Epidermal melanocyte (primary cell): ENCODE results near the gene ZBTB5.
"Not testable (repeated sequence)": the region's sequence is repeated elsewhere in the genome, so short reads cannot be mapped to it uniquely, and the experiment has no call there.

Experiments
- DNase-seq: peaks from one replicate; pipeline ENCODE4 v3.0.0; 2011; ENCODE audit warnings: low spot score; ENCODE audit not compliant: insufficient read length

ZBTB5 gene

GRCh38 chr9:37486616-37487548 is 21.6 kb upstream of the ZBTB5 start:
- DNase-seq: peak; percentile 21

DNA sequence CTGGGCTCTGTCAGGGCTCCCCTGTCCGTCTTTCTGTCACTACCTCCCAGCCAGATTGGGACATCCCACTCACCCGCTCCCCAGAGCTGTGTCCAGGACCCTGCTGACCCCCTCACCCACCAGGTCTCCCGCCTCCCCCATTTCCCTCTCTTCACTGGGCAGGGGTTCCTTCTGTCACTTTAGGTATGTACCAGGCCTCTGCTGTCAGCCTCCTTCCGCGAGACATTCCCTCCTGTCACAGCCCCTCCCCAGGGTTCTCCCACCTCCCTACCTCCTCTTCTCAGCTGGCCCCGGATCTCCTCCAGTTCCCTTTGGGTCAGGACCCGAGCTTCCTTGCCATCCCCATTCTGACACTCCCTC is 21.0 kb upstream of the ZBTB5 start:
- DNase-seq: no peak

GRCh38 chr9:37485389-37486255 is 20.4 kb upstream of the ZBTB5 start, which contains the start of gene POLR1E:
POLR1E (plus strand) TSS chr9:37485948; CDS start chr9:37486048, 100 bp downstream.
- peak; percentile 89 for DNase-seq

- DNase-seq: no peak
Observed at GRCh38 chr9:37480759-37481158, 15.5 kb upstream of the ZBTB5 start.

DNA sequence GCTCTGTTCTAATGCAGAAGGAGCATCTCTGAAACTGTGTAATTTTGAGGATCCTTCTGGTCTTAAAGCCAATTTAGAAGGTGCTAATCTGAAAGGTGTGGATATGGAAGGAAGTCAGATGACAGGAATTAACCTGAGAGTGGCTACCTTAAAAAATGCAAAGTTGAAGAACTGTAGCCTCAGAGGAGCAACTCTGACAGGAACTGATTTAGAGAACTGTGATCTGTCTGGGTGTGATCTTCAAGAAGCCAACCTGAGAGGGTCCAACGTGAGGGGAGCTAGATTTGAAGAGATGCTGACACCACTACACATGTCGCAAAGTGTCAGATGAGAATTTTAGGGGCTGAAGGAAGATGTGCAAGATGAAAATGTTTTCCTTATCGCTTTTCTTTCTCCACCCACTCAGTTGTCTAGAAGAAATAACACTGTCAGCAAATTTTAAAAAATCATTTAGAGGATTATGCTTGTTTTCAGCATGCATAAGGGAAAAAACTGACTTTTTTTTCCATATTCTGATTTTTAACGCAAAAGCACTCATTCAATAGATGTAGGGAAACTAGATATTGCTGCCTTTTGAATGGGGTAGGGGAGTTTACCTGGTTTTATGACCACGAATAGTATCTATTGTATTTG is 12.9 kb upstream of the ZBTB5 start:
- DNase-seq: not testable (repeated sequence)

DNA sequence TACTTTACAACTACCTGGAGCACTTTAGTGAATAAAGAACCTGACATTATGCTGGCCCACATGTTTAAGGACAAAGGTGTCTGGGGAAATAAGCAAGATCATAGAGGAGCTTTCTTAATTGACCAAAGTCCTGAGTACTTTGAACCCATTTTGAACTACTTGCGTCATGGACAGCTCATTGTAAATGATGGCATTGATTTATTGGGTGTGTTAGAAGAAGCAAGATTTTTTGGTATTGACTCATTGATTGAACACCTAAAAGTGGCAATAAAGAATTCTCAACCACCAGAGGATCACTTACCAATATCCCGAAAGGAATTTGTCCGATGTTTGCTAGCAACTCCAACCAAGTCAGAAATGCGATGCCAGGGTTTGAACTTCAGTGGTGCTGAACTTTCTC is 12.2 kb upstream of the ZBTB5 start:
- not testable (repeated sequence) for DNase-seq

DNA sequence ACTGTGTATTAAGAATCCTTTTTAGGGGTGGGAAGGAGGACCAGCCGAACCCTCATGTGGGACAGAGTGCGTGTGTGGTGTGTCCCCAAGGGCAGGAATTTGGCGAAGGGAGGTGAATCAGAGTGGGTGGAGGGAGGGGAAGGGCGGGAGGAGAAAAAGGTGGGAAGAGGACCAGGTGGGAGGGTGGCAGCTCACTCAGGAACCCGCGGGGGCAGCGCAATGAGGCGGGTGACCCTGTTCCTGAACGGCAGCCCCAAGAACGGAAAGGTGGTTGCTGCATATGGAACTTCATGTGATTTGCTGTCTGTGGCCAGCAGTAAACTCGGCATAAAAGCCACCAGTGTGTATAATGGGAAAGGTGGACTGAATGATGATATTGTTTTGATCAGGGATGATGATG is 11.7 kb upstream of the ZBTB5 start:
- DNase-seq: no peak

- no peak for DNase-seq
Observed at GRCh38 chr9:37474438-37474837, 9.2 kb upstream of the ZBTB5 start.

- DNase-seq: not testable (repeated sequence)
Observed at GRCh38 chr9:37473982-37474381, 8.7 kb upstream of the ZBTB5 start.

DNA sequence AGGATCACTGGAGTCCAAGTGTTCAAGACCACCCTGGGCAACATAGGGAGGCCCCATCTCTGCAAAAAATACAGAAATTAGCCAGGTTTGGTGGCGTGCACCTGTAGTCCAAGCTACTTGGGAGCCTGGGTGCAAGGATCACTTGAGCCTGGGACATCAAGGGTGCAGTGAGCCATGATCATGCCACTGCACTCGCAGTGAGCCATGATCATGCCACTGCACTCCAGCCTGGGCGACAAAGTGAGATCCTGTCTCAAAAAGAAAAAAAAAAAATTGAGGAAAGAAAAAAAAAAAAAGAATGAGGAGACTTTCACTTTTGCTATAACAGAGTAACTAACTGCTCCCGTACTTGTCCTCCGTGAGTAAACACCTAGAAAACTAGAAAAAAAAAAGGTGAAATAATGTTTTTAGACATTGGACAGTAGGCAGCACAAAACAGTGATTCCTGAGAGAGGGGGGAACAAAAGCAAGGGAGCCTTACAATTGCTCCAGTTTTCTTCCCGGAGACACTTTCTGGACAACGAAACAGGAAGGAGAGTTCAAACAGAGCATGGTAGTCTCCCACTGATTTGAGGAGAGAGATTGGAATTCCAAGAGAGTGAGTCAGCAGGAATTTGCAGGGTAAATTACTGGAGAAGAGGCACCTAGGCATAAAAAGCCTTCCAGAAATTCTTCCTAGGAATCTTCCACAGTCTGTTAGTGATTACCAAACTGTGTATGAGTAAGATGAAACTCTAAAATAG is 6.9 kb upstream of the ZBTB5 start:
- no peak for DNase-seq

- DNase-seq: no peak
Observed at GRCh38 chr9:37468620-37469019, 3.4 kb upstream of the ZBTB5 start.

DNA sequence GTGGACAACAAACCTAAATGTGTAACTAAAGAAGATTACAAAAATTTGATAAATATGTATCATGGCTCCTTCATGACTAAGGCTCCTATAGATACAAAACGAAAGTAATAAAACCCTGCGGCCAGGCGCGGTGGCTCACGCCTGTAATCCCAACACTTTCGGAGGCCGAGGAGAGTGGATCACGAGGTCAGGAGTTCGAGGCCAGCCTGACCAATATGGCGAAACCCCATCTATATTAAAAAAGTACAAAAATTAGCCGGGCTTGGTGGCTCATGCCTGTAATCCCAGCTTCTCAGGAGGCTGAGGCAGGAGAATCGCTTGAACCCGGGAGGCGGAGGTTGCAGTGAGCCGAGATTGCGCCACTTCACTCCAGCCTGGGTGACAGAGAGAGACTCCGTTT is 2.3 kb upstream of the ZBTB5 start:
- not testable (repeated sequence) for DNase-seq

DNA sequence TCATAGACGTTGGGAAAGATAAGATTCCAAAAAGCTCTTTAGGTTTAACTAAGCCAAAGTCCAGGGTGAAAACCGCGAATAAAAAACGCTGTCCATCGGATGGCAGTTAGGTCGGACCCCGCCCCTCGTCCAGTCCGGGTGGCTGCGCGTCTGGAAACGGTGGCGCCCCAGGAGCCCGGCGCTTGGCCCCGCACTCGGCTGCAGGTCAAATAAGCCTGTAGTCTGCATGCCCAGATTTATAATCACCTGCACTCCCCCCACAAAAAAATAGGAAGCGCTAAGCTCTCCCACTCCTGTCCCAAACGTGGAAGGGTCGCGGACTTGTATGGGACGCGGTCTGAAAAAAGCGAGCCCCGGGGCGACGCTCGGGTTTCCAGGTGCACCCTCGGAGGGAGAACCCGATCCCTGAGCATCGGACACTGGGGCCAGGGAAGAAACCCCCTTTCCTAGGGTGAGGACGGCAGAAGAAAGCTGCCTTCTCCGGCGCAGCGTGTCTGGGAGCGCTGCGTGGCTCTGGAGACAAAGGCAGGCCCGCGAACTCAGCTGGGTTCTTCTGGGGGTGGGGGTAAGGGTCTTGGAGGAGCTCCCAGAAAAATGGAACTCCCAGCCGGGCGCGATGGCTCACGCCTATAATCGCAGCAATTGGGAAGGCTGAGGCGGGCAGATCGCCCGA is 923 bp upstream of the ZBTB5 start:
- no peak for DNase-seq

DNA sequence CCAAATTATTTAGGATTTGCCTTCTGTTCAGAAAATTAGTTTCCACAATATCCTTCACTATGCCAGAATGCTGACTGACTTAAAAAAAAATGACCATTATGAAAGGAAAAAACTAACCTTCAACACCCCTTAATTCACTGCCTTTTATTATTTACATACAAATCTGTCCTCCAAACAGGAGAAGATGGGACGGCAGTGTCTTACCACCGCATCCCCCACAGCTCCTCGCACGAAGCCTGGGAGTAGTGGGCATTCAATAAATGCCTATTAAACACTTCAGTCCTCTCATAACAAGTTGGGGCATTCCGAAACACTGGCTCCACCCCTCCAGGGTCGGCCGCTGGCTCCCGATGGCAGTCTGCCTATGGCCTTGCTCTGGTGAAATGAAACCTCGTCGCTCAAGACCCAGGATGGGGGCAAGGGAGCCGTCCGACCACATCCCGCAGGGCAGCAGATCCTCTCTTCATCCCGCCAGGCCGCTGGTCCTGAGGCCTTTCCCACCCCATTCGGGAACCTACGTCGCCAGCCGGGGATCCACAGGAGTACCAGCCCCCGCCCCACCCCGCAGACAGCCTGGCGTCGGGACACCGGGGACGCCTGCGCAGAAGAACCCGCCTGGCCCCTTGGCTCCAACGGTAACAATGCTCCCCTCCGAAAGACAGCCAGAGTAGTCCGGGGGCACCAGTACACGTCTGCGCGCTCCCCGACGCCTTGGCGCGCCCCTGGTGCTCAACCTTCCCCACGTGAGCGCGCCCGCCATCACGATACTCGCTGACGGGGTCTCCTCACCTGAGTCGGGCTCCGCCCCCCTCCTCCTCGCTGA is 613 bp downstream of the ZBTB5 start:
- peak; percentile 37 for DNase-seq

DNA sequence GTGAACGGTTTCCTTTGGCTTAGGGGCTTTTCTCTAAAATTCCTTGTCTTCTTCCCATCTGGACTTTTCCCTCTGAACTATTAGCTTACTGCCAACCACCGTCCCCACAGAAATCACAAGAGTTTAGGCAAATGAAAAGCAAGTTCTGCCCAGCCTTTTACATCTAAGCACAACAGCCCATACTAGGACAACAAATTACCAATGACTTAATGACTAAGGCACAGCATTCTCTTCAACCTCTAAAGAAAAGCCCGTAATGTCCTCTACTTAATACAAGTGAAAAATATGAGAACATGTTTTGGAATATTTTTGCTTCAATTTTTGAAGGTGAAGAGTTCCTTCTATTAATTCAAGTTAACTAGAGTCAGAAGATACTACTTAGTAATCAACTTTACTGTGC is 1.2 kb downstream of the ZBTB5 start:
- no peak for DNase-seq

DNA sequence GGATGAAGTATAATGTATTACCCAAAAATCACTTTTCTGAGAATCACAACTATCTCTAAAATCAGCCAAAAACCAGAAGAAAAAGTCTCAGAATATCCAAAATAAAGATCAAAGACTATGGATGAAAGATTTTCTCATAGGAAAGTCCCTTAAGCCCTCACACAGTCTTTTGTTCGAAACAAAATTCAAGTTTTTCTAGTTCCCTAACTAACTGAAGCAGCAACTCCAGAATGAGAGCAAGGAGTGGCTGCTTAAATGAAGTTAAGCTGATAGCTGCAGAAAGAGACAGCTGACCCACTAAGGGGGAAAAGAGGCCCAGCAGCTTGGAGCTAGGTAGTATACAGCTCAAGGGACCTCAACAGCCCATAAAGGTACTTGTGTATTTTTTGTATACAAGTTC is 8.4 kb downstream of the ZBTB5 start:
- DNase-seq: no peak

- DNase-seq: no peak
Observed at GRCh38 chr9:37455884-37456647, 9.2 kb downstream of the ZBTB5 start.

DNA sequence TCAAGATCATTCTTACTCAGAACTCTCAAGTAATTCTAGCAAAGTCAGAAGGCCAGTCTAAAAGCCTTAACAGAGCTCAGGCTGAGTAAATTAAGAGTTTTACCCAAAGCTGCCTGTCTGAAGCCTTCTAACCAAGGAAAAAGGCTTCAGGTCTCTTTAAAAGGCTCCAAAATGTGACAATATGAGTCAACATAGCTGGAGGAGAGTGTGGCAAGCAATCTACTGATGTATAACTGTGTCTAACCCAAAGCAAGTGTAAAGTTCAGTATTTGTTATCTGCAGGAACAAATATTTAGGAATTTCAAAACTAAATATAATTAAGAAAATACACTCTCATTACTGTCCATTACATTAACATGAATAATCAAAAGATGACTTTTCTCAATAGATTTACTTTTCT is 11.0 kb downstream of the ZBTB5 start:
- no peak for DNase-seq

GRCh38 chr9:37453827-37454226 is 11.4 kb downstream of the ZBTB5 start:
- DNase-seq: no peak
